ENCODE results near the gene RPIA. TPM values are rescaled to one million over a fixed set of nuclear protein-coding genes. Genes with fewer than 3 reads are reported as not detected.
"Not testable (repeated sequence)": the region's sequence is repeated elsewhere in the genome, so short reads cannot be mapped to it uniquely, and the experiment has no call there.

Gene RPIA
- 10 to 100 TPM; 24.4 to 58.8 TPM for total RNA-seq

DNA sequence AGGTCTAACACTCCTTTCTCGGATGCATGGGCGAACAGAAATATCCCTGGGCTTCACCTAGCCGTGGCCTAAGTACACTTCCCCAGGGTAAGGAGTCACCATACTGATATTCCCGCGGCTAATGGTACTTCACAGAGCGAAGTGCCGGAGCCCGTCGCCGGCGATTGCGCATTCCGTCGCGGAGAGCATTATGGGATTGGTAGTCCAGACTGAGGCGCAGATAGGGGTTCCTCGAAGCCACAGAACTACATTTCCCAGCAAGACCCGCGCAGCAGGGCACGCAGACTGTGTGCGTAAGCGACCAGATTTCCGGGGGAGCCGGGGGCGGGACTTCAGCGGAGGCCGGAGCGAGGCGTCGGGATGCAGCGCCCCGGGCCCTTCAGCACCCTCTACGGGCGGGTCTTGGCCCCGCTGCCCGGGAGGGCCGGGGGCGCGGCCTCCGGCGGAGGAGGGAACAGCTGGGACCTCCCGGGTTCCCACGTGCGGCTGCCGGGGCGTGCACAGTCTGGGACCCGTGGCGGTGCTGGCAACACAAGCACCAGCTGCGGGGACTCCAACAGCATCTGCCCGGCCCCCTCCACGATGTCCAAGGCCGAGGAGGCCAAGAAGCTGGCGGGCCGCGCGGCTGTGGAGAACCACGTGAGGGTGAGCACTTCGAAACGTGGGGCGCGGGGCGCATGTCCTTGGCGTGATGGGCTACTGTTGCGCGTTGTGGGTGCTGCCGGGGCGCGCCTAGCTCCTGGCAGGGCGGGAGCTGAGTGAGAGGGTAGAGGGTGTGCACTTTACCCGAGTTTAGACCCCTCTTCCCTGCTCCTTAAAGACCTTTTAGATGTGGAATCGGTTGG lies at the start of gene RPIA:
RPIA (plus strand) TSS at position 335 of the 845 bp plus-strand sequence; CDS start at position 361, 26 bp downstream.
- Mint-ChIP-seq H3K9me3 (no peaks in the 10 kb centered on the region), H3K27me3 (no peaks in the 10 kb centered on the region), H3K36me3 (ENCODE audit: low read depth) (no peaks in the 10 kb centered on the region), H3K4me3 (peak within 1 kb of the TSS; percentile 99), H3K4me1 (peaks cover 30% of the 10 kb centered on the region), H3K27ac (peak within 1 kb of the TSS; percentile 95)
- ATAC-seq (replicated peaks), result peak; percentile 98

DNA sequence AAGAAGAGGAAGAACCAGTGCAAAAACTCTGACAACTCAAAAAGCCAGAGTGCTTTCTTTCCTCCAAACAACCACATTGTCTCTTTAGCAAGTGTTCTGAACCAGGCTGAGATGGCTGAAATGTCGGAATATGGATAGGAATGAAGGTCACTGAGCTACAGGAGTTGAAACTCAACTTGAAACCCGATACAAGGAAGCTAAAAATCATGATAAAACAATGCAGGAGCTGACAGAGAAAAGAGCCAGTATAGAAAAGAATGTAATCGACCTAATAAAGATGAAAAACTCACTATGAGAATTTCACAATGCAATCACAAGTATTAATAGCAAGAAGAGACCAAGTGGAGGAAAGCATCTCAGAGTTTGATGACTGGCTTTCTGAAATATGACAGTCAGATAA lies 49.2 kb upstream of the RPIA start:
- Mint-ChIP-seq H3K4me1 (peaks cover 16% of the 10 kb centered on the region), H3K4me3 (no peak overlapping the region), H3K36me3 (ENCODE audit: low read depth) (no peaks in the 10 kb centered on the region), H3K9me3 (peaks cover 3% of the 10 kb centered on the region), H3K27me3 (no peaks in the 10 kb centered on the region), H3K27ac (no peak overlapping the region)
- no peak for ATAC-seq (replicated peaks)

DNA sequence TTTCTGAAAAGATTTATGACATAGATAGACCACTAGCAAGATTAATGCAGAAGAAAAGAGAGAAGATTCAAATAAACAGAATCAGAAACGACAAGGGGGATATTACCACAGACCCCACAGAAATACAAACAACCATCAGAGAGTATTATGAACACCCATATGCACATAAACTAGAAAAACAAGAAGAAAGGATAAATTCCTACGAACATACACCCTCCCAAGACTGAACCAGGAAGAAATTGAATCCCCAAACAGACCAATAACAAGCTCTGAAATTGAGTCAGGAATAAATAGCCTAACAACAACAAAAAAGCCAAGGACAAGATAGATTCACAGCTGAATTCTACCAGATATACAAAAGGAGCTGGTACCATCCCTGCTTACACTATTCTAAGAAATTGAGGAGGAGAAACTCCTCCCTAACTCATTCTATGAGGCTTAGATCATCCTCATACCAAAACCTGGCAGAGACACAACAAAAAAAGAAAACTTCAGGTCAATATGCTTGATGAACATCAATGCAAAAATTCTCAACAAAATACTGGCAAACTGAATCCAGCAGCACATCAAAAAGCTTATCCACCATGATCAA lies 46.1 kb upstream of the RPIA start:
- H3K9me3 Mint-ChIP-seq; H3K27me3 Mint-ChIP-seq; H3K4me1 Mint-ChIP-seq; H3K36me3 Mint-ChIP-seq (ENCODE audit: low read depth); H3K27ac Mint-ChIP-seq; H3K4me3 Mint-ChIP-seq; ATAC-seq (replicated peaks): not testable (repeated sequence)

DNA sequence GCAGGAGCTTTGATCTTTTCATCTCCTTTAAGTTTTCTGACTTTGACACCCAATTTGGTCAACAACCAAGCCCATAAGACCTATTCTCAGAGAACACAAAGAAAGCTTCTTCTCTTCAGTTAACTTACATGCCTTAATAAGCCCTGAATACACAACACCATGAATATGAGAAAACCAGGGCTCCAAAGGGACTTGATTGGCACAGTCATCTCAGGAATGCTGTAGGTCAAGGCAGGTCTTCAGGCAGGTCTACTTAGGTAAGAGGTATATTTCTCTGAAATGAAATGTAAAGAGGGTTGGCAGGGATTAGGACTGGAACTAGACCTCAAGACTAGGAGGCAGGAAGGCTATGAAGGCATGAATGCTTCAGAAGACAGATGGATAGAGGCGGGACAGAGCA lies 39.8 kb upstream of the RPIA start:
- no peak for ATAC-seq (replicated peaks)
- Mint-ChIP-seq H3K27me3 (no peaks in the 10 kb centered on the region), H3K4me1 (no peaks in the 10 kb centered on the region), H3K27ac (peak overlapping the region; percentile 7), H3K9me3 (no peaks in the 10 kb centered on the region), H3K36me3 (ENCODE audit: low read depth) (no peaks in the 10 kb centered on the region), H3K4me3 (no peak overlapping the region)

DNA sequence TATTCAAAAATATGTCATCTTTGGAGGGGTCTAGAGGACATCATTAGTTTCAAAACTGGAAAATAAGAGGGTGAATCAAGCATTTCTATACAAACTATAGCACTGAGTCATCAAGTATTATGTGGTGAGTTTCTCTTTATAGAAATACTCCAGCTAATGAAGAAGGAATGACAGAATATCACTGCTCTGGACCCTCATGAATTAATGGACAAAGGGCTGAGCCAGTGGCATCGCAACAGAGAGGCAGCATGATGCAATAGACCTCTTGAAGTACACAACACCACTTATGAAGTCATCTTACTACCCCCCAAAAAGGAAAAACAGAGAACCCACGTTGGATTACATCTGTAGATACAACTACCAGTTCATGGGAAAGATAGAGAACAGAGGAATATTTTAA lies 36.8 kb upstream of the RPIA start:
- no peak for ATAC-seq (replicated peaks)
- H3K27me3 Mint-ChIP-seq, result no peaks in the 10 kb centered on the region
- H3K36me3 Mint-ChIP-seq (ENCODE audit: low read depth), result no peaks in the 10 kb centered on the region
- no peak overlapping the region for H3K4me3 Mint-ChIP-seq
- H3K27ac Mint-ChIP-seq, result no peak overlapping the region
- no peaks in the 10 kb centered on the region for H3K4me1 Mint-ChIP-seq
- no peaks in the 10 kb centered on the region for H3K9me3 Mint-ChIP-seq

DNA sequence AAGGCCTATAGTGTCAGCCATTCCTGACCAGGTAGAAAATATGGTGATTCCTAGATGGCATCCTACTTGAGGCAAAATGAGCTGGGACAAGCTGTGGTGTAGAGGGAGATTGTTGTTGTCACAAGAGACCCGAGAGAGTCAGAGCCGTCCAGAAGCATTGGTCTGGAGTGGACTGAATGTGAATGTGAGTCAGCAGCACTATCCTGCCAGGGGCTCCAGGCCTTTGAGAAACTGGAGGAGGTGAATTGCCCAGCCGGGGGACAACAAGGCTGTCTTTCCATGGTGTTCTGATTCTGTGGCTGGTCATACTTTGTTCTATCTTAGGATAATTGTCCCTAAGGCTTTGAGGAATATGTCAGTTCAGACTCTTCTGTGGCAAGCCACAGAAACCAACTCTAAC lies 34.8 kb upstream of the RPIA start:
- Mint-ChIP-seq H3K4me3 (no peak overlapping the region), H3K4me1 (no peaks in the 10 kb centered on the region), H3K27ac (no peak overlapping the region), H3K27me3 (no peaks in the 10 kb centered on the region), H3K36me3 (ENCODE audit: low read depth) (no peaks in the 10 kb centered on the region), H3K9me3 (no peaks in the 10 kb centered on the region)
- no peak for ATAC-seq (replicated peaks)

DNA sequence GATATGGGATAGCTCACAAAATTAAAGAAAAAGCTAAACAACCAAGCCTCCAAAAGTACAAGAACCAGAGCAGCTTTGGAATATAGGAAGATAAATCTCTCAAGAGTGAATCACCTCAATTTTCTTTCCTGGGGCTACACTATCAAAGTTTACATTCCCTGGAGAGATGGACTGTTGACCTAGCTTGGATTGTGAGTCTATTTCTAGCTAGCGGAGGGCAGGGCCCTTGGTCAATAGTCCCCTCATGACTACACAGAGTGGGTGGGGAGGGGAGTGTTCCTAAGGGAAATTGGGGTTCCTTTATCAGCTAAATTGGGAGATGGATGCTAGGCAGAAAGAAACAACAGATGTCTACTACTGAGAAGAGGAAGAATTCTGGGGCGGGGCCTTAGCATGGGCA lies 34.3 kb upstream of the RPIA start:
- no peak for ATAC-seq (replicated peaks)
- Mint-ChIP-seq H3K36me3 (ENCODE audit: low read depth) (no peaks in the 10 kb centered on the region), H3K27me3 (no peaks in the 10 kb centered on the region), H3K4me3 (no peak overlapping the region), H3K9me3 (no peaks in the 10 kb centered on the region), H3K4me1 (no peaks in the 10 kb centered on the region), H3K27ac (no peak overlapping the region)

DNA sequence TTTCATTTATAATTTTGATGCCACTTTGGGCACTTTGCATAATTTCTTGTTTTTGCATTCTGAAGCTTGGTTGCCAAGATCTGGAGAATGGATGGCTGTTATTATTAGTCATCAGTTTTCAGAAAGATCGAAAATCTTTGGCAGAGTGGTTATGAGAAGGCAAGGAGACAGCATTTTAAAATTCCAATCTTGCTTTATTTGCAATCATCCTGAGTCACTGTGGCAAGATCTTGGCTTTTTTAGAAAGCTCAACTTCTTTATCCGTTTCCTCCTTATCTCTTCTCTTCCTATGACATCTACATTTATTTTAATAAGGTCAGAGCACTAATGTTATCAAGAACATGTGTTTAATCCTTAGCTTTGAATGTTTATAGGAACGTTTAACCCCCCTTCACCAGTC lies 33.1 kb upstream of the RPIA start:
- Mint-ChIP-seq H3K27ac (no peak overlapping the region), H3K9me3 (no peaks in the 10 kb centered on the region), H3K4me3 (no peak overlapping the region), H3K27me3 (no peaks in the 10 kb centered on the region), H3K4me1 (no peaks in the 10 kb centered on the region), H3K36me3 (ENCODE audit: low read depth) (no peaks in the 10 kb centered on the region)
- no peak for ATAC-seq (replicated peaks)

DNA sequence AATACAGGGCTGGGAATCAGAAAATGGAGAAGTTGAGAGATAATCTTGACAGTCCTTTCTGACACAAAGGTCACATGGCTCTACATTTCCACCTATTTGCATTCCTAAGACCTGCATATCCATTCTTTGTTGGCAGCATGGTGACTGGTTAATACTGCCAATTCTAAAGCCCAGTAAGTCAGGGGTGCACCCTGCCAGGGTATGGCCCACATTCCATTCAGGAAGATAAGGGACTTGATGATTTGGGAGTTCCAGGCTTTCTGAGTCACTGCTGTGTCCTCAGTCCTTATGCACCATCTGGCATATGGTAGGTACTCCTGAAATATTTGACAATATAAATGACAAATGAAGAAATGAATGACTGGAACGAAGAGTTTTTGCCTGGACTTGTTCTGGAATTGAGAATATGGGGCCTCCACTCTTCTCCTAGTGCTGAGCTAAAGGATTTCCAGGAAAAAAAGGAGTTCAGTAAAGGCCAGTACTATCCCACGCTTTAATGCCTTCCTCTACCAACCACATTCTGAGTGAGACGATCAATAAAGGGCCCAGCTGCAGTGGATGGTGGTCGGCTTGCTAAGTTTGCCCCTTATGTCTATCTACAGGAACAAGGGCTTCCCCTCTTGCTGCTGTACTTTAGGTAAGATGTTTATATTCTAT lies 32.5 kb upstream of the RPIA start:
- no peak for ATAC-seq (replicated peaks)

DNA sequence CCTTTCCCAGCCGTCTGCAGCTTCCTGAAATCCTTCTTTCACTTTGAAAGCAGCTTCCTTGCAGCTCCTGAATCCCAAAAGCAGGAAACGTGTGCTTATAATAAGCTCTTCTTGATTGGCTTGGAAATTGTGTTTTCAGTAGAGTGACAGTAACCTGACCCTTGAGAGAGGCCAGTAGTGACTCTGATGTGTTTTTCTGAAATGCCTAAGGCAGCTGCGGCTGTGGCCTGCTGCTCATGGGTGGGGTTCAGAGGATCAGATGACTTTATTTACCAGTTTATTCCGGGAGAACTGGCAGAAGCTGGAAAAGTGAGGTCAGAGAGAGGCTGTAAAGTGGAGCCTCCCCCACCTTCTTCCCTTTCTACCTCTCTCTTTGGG lies 31.9 kb upstream of the RPIA start:
- no peak overlapping the region for H3K27ac Mint-ChIP-seq
- ATAC-seq (replicated peaks), result no peak
- H3K9me3 Mint-ChIP-seq, result no peaks in the 10 kb centered on the region
- H3K36me3 Mint-ChIP-seq (ENCODE audit: low read depth), result no peaks in the 10 kb centered on the region
- H3K27me3 Mint-ChIP-seq, result no peaks in the 10 kb centered on the region
- no peak overlapping the region for H3K4me3 Mint-ChIP-seq
- H3K4me1 Mint-ChIP-seq, result no peaks in the 10 kb centered on the region

More for the DNA sequence above, 32.5 kb upstream of the RPIA start:
- no peaks in the 10 kb centered on the region for H3K27me3 Mint-ChIP-seq
- no peak overlapping the region for H3K27ac Mint-ChIP-seq
- H3K4me1 Mint-ChIP-seq, result no peaks in the 10 kb centered on the region
- H3K36me3 Mint-ChIP-seq (ENCODE audit: low read depth), result no peaks in the 10 kb centered on the region
- H3K9me3 Mint-ChIP-seq, result no peaks in the 10 kb centered on the region
- H3K4me3 Mint-ChIP-seq, result no peak overlapping the region

DNA sequence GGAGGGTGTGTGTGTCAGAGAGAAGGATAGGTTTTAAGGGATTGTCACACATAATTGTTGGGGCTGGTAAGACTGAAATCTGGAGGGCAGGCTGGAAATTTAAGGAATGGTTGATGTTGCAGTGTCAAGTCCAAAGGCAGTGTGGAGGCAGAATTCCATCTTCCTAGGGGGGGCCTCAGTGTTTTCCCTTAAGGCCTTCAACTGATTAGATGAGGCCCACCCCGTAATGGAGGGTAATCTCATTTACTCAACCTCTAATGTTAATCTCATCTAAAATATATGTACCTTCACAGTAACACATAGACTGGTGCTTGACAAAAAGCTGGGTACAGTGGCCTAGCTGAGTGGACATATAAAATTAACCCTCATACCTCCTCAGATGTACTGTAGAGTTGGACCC lies 30.9 kb upstream of the RPIA start:
- Mint-ChIP-seq H3K27ac (no peak overlapping the region), H3K9me3 (no peaks in the 10 kb centered on the region), H3K4me1 (no peaks in the 10 kb centered on the region), H3K27me3 (no peaks in the 10 kb centered on the region), H3K36me3 (ENCODE audit: low read depth) (no peaks in the 10 kb centered on the region), H3K4me3 (no peak overlapping the region)
- no peak for ATAC-seq (replicated peaks)

DNA sequence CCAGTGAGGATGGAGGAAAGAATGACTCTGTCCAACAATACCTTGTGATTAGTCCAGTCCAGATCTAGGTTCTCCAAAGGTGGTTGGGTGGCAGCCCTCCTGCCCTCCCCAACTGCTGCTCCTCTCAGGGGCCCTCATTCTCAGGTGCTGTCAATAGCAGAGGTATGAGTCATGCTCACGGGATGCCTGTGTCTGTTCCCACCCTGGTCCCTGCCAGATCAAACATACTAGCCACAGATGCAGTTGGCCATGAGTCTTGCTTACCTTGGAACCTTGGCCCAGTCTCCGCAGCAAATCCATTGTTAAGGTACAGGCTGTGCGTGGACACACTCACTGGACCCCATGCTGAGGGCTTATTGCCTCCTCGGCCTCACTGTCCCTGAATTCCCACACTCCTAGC lies 24.9 kb upstream of the RPIA start:
- Mint-ChIP-seq H3K4me1 (no peaks in the 10 kb centered on the region), H3K27me3 (no peaks in the 10 kb centered on the region), H3K36me3 (ENCODE audit: low read depth) (no peaks in the 10 kb centered on the region), H3K9me3 (no peaks in the 10 kb centered on the region), H3K4me3 (no peak overlapping the region), H3K27ac (no peak overlapping the region)
- no peak for ATAC-seq (replicated peaks)

DNA sequence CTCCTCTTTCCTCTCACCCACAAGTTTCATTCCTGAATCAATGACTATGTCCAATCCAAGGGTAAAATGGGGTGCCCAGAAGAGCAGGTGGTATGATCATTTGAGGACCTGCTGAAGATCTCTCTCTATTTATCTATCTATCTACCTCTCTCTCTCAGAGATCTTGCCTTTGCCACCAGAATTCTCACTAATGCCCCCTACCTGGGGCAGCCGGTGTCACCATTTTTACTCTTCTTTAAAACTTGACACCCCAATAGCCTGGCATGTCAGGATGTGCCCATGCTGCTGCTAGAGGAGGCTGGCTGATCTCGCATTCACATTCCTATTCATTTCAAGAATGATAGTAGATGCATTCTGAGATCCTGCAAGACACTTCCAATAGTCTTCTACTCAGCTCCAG lies 24.3 kb upstream of the RPIA start:
- Mint-ChIP-seq H3K27ac (peak overlapping the region; percentile 57), H3K4me1 (no peaks in the 10 kb centered on the region), H3K4me3 (no peak overlapping the region), H3K9me3 (no peaks in the 10 kb centered on the region), H3K36me3 (ENCODE audit: low read depth) (no peaks in the 10 kb centered on the region), H3K27me3 (no peaks in the 10 kb centered on the region)
- ATAC-seq (replicated peaks), result no peak

DNA sequence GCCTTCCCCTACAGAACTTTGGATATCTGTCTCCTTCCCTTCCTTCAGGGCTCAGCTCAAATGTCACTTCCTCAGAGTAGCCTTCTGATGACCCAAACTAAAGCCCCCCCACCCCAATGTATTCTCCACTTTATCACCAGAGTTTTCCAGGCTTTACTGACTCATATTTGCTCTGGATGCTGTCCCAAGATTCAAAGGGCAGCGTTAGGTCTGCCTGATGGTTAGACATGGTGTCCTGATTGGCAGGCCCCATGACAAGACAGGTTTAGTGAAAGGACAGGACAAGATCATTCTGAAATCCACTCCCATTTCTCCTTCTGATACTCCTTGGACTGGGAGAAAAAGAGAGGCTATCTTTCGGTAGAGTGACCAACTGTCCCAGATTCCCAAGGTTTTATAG lies 22.6 kb upstream of the RPIA start:
- Mint-ChIP-seq H3K36me3 (ENCODE audit: low read depth) (no peaks in the 10 kb centered on the region), H3K4me1 (no peaks in the 10 kb centered on the region), H3K27me3 (no peaks in the 10 kb centered on the region), H3K4me3 (no peak overlapping the region), H3K9me3 (no peaks in the 10 kb centered on the region), H3K27ac (no peak overlapping the region)
- no peak for ATAC-seq (replicated peaks)
